NT2/D1 (cell line): Measurements from ENCODE around the gene FAM241B.

Experiments
- SUZ12 ChIP-seq: IDR thresholded peaks from 2 replicates; pipeline ENCODE4 v1.6.1; 2011; ENCODE audit not compliant: insufficient read length, insufficient read depth; ENCODE audit errors: extremely low read depth
- YY1 ChIP-seq: IDR thresholded peaks from 2 replicates; pipeline ENCODE4 v1.6.1; 2011; ENCODE audit not compliant: insufficient read length, insufficient read depth

GRCh38 chr10:69666756-69667155, 36.7 kb downstream of the FAM241B start:
- no peak for TF ChIP-seq YY1
- TF ChIP-seq SUZ12, result no peak
